ENCODE data around the gene TUBD1.
A peak's percentile ranks its signal among the peaks of the same experiment; 100 is the strongest.
"Not testable (repeated sequence)": the region's sequence is repeated elsewhere in the genome, so short reads cannot be mapped to it uniquely, and the experiment has no call there.

The TUBD1 gene

GRCh38 chr17:59892924-59893675 lies at the start of gene TUBD1, which contains the start of gene RPS6KB1:
TUBD1 (minus strand) TSS chr17:59892943; CDS start chr17:59891002, 1,941 bp downstream.
RPS6KB1 (plus strand) TSS chr17:59893121; CDS start chr17:59893185, 64 bp downstream.
- peaks cover 28% of the 10 kb centered on the region for H3K4me1 ChIP-seq (ENCODE audit: control insufficient read depth, insufficient read depth, low read length, unreplicated experiment)
- H3K4me3 ChIP-seq (ENCODE audit: low read depth, low read length) = peak within 1 kb of the TSS; percentile 85
- peaks cover 4% of the 10 kb centered on the region; the same call in 1 of the 2 replicates for H3K36me3 ChIP-seq (ENCODE audit: insufficient read depth, low read length)
- peaks cover 51% of the 10 kb centered on the region for H3K79me2 ChIP-seq (ENCODE audit: control insufficient read depth, insufficient read depth, low read length, unreplicated experiment)
- H3K27me3 ChIP-seq (ENCODE audit: insufficient read depth, low read length) = no peaks in the 10 kb centered on the region
- H2AFZ ChIP-seq (ENCODE audit: low read length, unreplicated experiment) = peak within 1 kb of the TSS; percentile 94
- peak within 1 kb of the TSS; percentile 55 for H3K27ac ChIP-seq (ENCODE audit: low read depth, low read length)

- H3K4me1 ChIP-seq (ENCODE audit: control insufficient read depth, insufficient read depth, low read length, unreplicated experiment) = no peaks in the 10 kb centered on the region
- H3K27me3 ChIP-seq (ENCODE audit: insufficient read depth, low read length) = no peaks in the 10 kb centered on the region
- no peak overlapping the region for H3K27ac ChIP-seq (ENCODE audit: low read depth, low read length)
- no peak overlapping the region for H2AFZ ChIP-seq (ENCODE audit: low read length, unreplicated experiment)
- no peaks in the 10 kb centered on the region for H3K79me2 ChIP-seq (ENCODE audit: control insufficient read depth, insufficient read depth, low read length, unreplicated experiment)
- no peak overlapping the region for H3K4me3 ChIP-seq (ENCODE audit: low read depth, low read length)
- H3K36me3 ChIP-seq (ENCODE audit: insufficient read depth, low read length) = peaks cover 10% of the 10 kb centered on the region; the same call in 1 of the 2 replicates
Observed at GRCh38 chr17:59941131-59941530, 48.4 kb upstream of the TUBD1 start.

DNA sequence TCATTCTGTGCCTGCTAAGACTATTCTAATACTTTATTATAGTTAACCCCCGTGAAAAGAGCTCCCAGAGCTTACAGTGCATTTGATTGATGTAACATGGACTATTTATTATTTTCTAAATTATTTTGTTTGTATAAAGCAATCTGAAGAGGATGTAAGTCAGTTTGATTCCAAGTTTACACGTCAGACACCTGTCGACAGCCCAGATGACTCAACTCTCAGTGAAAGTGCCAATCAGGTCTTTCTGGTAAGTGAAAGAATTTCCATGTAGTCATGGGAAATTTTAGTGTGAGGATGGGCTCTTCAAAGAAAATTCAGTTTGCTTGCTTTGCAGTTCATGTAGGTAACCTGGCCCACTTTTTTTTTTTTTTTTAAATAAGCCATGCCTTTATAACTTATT lies 48.0 kb upstream of the TUBD1 start:
- not testable (repeated sequence) for H3K27me3 ChIP-seq (ENCODE audit: insufficient read depth, low read length); H3K4me3 ChIP-seq (ENCODE audit: low read depth, low read length); H2AFZ ChIP-seq (ENCODE audit: low read length, unreplicated experiment); H3K36me3 ChIP-seq (ENCODE audit: insufficient read depth, low read length); H3K27ac ChIP-seq (ENCODE audit: low read depth, low read length); H3K79me2 ChIP-seq (ENCODE audit: control insufficient read depth, insufficient read depth, low read length, unreplicated experiment); H3K4me1 ChIP-seq (ENCODE audit: control insufficient read depth, insufficient read depth, low read length, unreplicated experiment)

DNA sequence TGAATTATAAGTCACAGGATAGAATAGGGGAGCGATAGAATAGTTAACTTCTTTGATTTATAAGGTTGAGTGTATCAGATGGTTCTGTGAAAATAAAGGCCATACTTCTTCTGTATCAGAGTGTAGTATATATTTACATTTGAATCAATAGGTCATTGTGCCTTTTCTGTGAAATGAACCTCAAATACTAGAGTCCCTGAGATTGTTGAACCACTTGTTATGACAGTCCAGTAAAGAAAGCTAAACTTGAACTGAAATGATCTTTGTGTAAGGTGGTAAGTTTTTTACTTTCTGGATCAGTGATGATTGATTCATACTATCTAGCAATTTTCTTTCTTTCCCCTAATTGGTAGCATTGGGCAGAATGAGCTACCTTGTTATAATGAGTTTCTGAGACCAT lies 40.6 kb upstream of the TUBD1 start:
- not testable (repeated sequence) for H3K27me3 ChIP-seq (ENCODE audit: insufficient read depth, low read length); H3K4me1 ChIP-seq (ENCODE audit: control insufficient read depth, insufficient read depth, low read length, unreplicated experiment); H3K4me3 ChIP-seq (ENCODE audit: low read depth, low read length); H3K27ac ChIP-seq (ENCODE audit: low read depth, low read length); H3K79me2 ChIP-seq (ENCODE audit: control insufficient read depth, insufficient read depth, low read length, unreplicated experiment); H2AFZ ChIP-seq (ENCODE audit: low read length, unreplicated experiment)
- peaks cover 13% of the 10 kb centered on the region for H3K36me3 ChIP-seq (ENCODE audit: insufficient read depth, low read length)

DNA sequence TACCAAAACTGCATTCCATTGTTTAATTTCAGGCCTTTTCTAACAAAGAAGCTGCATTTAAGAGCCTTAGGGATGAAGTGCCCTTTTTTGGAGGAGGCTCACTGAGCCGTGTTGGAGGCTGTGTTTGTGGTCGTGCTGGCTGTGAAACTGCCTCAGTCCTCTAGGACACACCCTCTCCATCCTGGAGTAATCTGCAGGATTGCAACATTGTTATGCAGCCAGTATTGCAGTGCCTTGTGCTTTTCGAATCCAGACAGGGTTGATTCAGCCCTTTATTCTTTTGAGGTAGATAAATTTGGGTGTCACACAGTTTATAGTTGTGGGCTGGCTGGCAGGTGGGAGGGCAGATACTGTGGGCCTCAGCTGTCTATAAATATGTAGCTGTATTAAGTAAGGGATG lies 38.0 kb upstream of the TUBD1 start:
- not testable (repeated sequence) for H3K27me3 ChIP-seq (ENCODE audit: insufficient read depth, low read length); H3K4me1 ChIP-seq (ENCODE audit: control insufficient read depth, insufficient read depth, low read length, unreplicated experiment); H3K79me2 ChIP-seq (ENCODE audit: control insufficient read depth, insufficient read depth, low read length, unreplicated experiment); H2AFZ ChIP-seq (ENCODE audit: low read length, unreplicated experiment); H3K27ac ChIP-seq (ENCODE audit: low read depth, low read length); H3K4me3 ChIP-seq (ENCODE audit: low read depth, low read length)
- H3K36me3 ChIP-seq (ENCODE audit: insufficient read depth, low read length) = peaks cover 13% of the 10 kb centered on the region

DNA sequence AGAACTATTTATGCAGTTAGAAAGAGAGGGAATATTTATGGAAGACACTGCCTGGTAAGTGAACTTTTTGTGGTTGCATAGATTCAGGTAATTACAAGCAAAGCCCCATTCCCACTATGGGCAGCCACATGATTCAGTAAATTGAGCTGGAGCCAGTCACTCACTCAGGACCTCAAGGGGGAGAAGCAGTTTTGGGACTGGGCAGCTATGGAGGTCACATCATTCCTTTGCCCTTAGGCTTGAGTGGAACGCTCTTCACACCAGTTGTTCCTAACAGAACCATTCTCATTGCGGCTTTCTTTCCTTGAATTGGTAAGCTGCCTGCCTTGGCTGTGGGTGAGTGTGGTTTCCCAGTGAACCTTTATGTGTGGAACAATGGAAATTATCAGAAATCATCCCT lies 37.4 kb upstream of the TUBD1 start:
- H3K4me1 ChIP-seq (ENCODE audit: control insufficient read depth, insufficient read depth, low read length, unreplicated experiment); H3K79me2 ChIP-seq (ENCODE audit: control insufficient read depth, insufficient read depth, low read length, unreplicated experiment); H2AFZ ChIP-seq (ENCODE audit: low read length, unreplicated experiment); H3K4me3 ChIP-seq (ENCODE audit: low read depth, low read length); H3K27me3 ChIP-seq (ENCODE audit: insufficient read depth, low read length); H3K27ac ChIP-seq (ENCODE audit: low read depth, low read length): not testable (repeated sequence)
- H3K36me3 ChIP-seq (ENCODE audit: insufficient read depth, low read length) = peaks cover 13% of the 10 kb centered on the region

GRCh38 chr17:59920637-59921036 lies 27.9 kb upstream of the TUBD1 start:
- H3K27me3 ChIP-seq (ENCODE audit: insufficient read depth, low read length); H3K27ac ChIP-seq (ENCODE audit: low read depth, low read length); H3K79me2 ChIP-seq (ENCODE audit: control insufficient read depth, insufficient read depth, low read length, unreplicated experiment); H3K4me3 ChIP-seq (ENCODE audit: low read depth, low read length); H2AFZ ChIP-seq (ENCODE audit: low read length, unreplicated experiment); H3K4me1 ChIP-seq (ENCODE audit: control insufficient read depth, insufficient read depth, low read length, unreplicated experiment); H3K36me3 ChIP-seq (ENCODE audit: insufficient read depth, low read length): not testable (repeated sequence)

DNA sequence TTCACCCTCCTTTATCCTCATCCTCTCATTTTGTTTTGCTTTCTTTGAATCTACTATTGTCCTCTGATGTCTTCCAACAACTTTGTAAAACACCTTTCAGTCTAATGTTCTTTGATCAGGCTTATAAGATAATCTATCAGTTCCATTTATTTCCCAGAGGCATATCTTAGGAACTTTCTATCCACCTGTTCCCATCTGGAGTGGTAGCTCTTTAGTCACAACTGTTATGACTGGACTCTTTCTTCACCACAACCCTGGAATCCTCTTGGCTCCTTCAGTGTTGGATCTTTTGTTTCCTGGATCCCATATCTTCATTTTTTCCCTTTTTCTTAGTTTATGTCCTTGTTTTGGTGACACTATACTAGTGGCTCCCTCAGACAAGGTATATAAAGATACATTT lies 23.7 kb upstream of the TUBD1 start:
- no peak overlapping the region for H3K27ac ChIP-seq (ENCODE audit: low read depth, low read length)
- H2AFZ ChIP-seq (ENCODE audit: low read length, unreplicated experiment) = no peak overlapping the region
- H3K79me2 ChIP-seq (ENCODE audit: control insufficient read depth, insufficient read depth, low read length, unreplicated experiment) = no peaks in the 10 kb centered on the region
- no peak overlapping the region for H3K4me3 ChIP-seq (ENCODE audit: low read depth, low read length)
- H3K36me3 ChIP-seq (ENCODE audit: insufficient read depth, low read length) = peaks cover 11% of the 10 kb centered on the region; the same call in 1 of the 2 replicates
- H3K4me1 ChIP-seq (ENCODE audit: control insufficient read depth, insufficient read depth, low read length, unreplicated experiment) = no peaks in the 10 kb centered on the region
- no peaks in the 10 kb centered on the region for H3K27me3 ChIP-seq (ENCODE audit: insufficient read depth, low read length)

GRCh38 chr17:59914274-59914854 lies 21.6 kb upstream of the TUBD1 start:
- no peak overlapping the region for H3K27ac ChIP-seq (ENCODE audit: low read depth, low read length)
- H3K4me3 ChIP-seq (ENCODE audit: low read depth, low read length) = no peak overlapping the region
- 0 out of 2 replicates have a peak, but pooled peaks cover 4% of the 10 kb centered on the region for H3K36me3 ChIP-seq (ENCODE audit: insufficient read depth, low read length)
- H3K27me3 ChIP-seq (ENCODE audit: insufficient read depth, low read length) = no peaks in the 10 kb centered on the region
- H3K4me1 ChIP-seq (ENCODE audit: control insufficient read depth, insufficient read depth, low read length, unreplicated experiment) = no peaks in the 10 kb centered on the region
- H2AFZ ChIP-seq (ENCODE audit: low read length, unreplicated experiment) = no peak overlapping the region
- no peaks in the 10 kb centered on the region for H3K79me2 ChIP-seq (ENCODE audit: control insufficient read depth, insufficient read depth, low read length, unreplicated experiment)

DNA sequence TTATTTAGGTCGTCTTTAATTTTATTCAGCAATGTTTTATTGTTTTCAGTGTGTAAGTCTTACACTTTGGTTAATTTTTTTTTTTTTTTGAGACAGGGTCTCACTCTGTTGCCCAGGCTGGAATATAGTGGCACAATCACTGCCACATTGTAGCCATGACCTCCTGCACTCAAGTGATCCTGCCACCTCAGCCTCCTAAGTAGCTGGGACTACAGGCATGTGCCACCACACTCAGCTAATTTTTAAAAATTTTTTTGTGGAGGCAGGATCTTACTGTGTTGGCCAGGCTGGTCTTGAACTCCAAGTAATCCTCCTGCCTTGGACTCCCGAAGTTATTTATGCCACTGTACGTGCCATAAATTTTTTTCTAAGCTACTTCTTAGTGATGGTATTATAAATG lies 14.7 kb upstream of the TUBD1 start:
- H3K79me2 ChIP-seq (ENCODE audit: control insufficient read depth, insufficient read depth, low read length, unreplicated experiment) = peaks cover 33% of the 10 kb centered on the region
- H3K4me3 ChIP-seq (ENCODE audit: low read depth, low read length) = no peak overlapping the region
- no peak overlapping the region for H3K27ac ChIP-seq (ENCODE audit: low read depth, low read length)
- H3K4me1 ChIP-seq (ENCODE audit: control insufficient read depth, insufficient read depth, low read length, unreplicated experiment) = no peaks in the 10 kb centered on the region
- no peak overlapping the region for H2AFZ ChIP-seq (ENCODE audit: low read length, unreplicated experiment)
- no peaks in the 10 kb centered on the region for H3K36me3 ChIP-seq (ENCODE audit: insufficient read depth, low read length)
- H3K27me3 ChIP-seq (ENCODE audit: insufficient read depth, low read length) = no peaks in the 10 kb centered on the region

- H3K36me3 ChIP-seq (ENCODE audit: insufficient read depth, low read length) = no peaks in the 10 kb centered on the region
Observed at GRCh38 chr17:59903455-59903854, 10.7 kb upstream of the TUBD1 start.

More at GRCh38 chr17:59903455-59903854, 10.7 kb upstream of the TUBD1 start:
- Histone ChIP-seq H3K4me3 (ENCODE audit: low read depth, low read length) (no peak overlapping the region), H3K79me2 (ENCODE audit: control insufficient read depth, insufficient read depth, low read length, unreplicated experiment) (peaks cover 57% of the 10 kb centered on the region), H2AFZ (ENCODE audit: low read length, unreplicated experiment) (no peak overlapping the region), H3K4me1 (ENCODE audit: control insufficient read depth, insufficient read depth, low read length, unreplicated experiment) (no peaks in the 10 kb centered on the region), H3K27ac (ENCODE audit: low read depth, low read length) (no peak overlapping the region), H3K27me3 (ENCODE audit: insufficient read depth, low read length) (no peaks in the 10 kb centered on the region)

Data from ACC112 (cell line).